ENCODE measurements around the gene GLRB.

DNA sequence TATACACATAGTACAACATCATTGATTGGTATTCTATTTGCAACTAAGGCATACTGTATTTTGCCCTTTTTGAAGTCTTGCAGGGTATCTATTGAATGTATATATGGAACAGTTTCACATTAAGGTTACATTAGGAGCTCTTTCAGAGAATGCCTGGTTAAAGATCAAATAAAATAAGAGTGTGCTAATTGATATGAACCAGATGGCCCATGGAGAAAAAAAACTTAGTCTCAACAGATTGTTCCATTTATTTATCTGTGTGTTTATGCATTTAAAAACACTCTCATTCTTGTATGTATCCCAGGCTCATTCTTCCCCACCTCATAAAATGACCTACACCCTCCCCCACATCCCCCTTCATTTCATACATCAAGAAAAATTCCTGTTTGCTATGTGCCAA lies 109.4 kb downstream of the GLRB start:
- TF ChIP-seq, protein P1, sequence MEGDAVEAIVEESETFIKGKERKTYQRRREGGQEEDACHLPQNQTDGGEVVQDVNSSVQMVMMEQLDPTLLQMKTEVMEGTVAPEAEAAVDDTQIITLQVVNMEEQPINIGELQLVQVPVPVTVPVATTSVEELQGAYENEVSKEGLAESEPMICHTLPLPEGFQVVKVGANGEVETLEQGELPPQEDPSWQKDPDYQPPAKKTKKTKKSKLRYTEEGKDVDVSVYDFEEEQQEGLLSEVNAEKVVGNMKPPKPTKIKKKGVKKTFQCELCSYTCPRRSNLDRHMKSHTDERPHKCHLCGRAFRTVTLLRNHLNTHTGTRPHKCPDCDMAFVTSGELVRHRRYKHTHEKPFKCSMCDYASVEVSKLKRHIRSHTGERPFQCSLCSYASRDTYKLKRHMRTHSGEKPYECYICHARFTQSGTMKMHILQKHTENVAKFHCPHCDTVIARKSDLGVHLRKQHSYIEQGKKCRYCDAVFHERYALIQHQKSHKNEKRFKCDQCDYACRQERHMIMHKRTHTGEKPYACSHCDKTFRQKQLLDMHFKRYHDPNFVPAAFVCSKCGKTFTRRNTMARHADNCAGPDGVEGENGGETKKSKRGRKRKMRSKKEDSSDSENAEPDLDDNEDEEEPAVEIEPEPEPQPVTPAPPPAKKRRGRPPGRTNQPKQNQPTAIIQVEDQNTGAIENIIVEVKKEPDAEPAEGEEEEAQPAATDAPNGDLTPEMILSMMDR (IDR thresholded peaks at IDR 0.05), result no peak
- no peak for TF ChIP-seq SIN3A (IDR thresholded peaks at IDR 0.05; ENCODE audit: borderline replicate concordance, insufficient read depth, low read depth, low read length)
- TF ChIP-seq POLR2AphosphoS5 (IDR thresholded peaks at IDR 0.05; ENCODE audit: low read depth, low read length), result no peak
- TF ChIP-seq, protein P2, sequence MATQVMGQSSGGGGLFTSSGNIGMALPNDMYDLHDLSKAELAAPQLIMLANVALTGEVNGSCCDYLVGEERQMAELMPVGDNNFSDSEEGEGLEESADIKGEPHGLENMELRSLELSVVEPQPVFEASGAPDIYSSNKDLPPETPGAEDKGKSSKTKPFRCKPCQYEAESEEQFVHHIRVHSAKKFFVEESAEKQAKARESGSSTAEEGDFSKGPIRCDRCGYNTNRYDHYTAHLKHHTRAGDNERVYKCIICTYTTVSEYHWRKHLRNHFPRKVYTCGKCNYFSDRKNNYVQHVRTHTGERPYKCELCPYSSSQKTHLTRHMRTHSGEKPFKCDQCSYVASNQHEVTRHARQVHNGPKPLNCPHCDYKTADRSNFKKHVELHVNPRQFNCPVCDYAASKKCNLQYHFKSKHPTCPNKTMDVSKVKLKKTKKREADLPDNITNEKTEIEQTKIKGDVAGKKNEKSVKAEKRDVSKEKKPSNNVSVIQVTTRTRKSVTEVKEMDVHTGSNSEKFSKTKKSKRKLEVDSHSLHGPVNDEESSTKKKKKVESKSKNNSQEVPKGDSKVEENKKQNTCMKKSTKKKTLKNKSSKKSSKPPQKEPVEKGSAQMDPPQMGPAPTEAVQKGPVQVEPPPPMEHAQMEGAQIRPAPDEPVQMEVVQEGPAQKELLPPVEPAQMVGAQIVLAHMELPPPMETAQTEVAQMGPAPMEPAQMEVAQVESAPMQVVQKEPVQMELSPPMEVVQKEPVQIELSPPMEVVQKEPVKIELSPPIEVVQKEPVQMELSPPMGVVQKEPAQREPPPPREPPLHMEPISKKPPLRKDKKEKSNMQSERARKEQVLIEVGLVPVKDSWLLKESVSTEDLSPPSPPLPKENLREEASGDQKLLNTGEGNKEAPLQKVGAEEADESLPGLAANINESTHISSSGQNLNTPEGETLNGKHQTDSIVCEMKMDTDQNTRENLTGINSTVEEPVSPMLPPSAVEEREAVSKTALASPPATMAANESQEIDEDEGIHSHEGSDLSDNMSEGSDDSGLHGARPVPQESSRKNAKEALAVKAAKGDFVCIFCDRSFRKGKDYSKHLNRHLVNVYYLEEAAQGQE (IDR thresholded peaks at IDR 0.05; ENCODE audit: insufficient read depth in 1 of 2, low read depth in 2 of 2, low read length in 1 of 2), result no peak
- TF ChIP-seq TCF7L2 (IDR thresholded peaks at IDR 0.05; ENCODE audit: low read depth, low read length), result no peak
